PFSK-1 (cell line): Measurements from ENCODE around the gene MX1.

Experiments used
- POLR2AphosphoS5 ChIP-seq: IDR thresholded peaks from 2 replicates; pipeline ENCODE4 v1.6.1; 2012; ENCODE audit warnings: low read depth, mild to moderate bottlenecking, control low read depth, low read length, moderate library complexity
- SIN3A ChIP-seq: IDR thresholded peaks from 2 replicates; pipeline ENCODE4 v1.6.1; 2012; ENCODE audit warnings: mild to moderate bottlenecking, low read length, moderate library complexity, borderline replicate concordance; ENCODE audit not compliant: insufficient read depth

- TF ChIP-seq POLR2AphosphoS5 (no peak), SIN3A (no peak)
These were observed 1.5 kb downstream of the MX1 start for GRCh38 chr21:41427556-41427955.
